NCI-H1092 (cell line): ENCODE measurements around the gene MT1F.

Source experiments
- DNase-seq: peaks from one replicate; lab custom pipeline; 2025; lab: John Stamatoyannopoulos, UW

Gene MT1F

GRCh38 chr16:56700195-56700594 lies 42.4 kb downstream of the MT1F start:
- no peak for DNase-seq

GRCh38 chr16:56700631-56701030 lies 42.9 kb downstream of the MT1F start:
- DNase-seq, result no peak

GRCh38 chr16:56701534-56701933 lies 43.8 kb downstream of the MT1F start:
- DNase-seq, result no peak

GRCh38 chr16:56702836-56703235 lies 45.1 kb downstream of the MT1F start:
- DNase-seq, result no peak
